Activated naive CD4-positive, alpha-beta T cell treated with anti-CD3 and anti-CD28 coated beads for 36 hours (primary cell): ENCODE data around the gene NAPSA. TPM values are rescaled to one million over a fixed set of nuclear protein-coding genes. Genes with fewer than 3 reads are reported as not detected.
"Not testable (repeated sequence)": the region's sequence is repeated elsewhere in the genome, so short reads cannot be mapped to it uniquely, and the experiment has no call there.

Source experiments
- CTCF ChIA-PET: fragments of 350-600 bp; sonication (Branson Sonifier 250); formaldehyde crosslinking; loops from one replicate; lab custom pipeline; 2021; ENCODE audit warnings: antibody characterized with exemption; lab: Charles Lee
- DNase-seq: peaks from one replicate; pipeline ENCODE4 v3.0.0-alpha.2; 2020
- H3K27ac Mint-ChIP-seq: one replicate; pipeline ENCODE4 v1.8.0; 2021; ENCODE audit warnings: mild to moderate bottlenecking, mixed read lengths
- H3K27me3 Mint-ChIP-seq: one replicate; pipeline ENCODE4 v1.8.0; 2021; ENCODE audit warnings: low read depth, mixed read lengths
- H3K36me3 Mint-ChIP-seq: one replicate; pipeline ENCODE4 v1.8.0; 2021; ENCODE audit warnings: low read depth, mixed read lengths
- H3K4me1 Mint-ChIP-seq: one replicate; pipeline ENCODE4 v1.8.0; 2021; ENCODE audit warnings: low read depth, mixed read lengths
- H3K4me3 Mint-ChIP-seq: one replicate; pipeline ENCODE4 v1.8.0; 2021; ENCODE audit warnings: mild to moderate bottlenecking, moderate library complexity, mixed read lengths
- H3K9me3 Mint-ChIP-seq: one replicate; pipeline ENCODE4 v1.8.0; 2021; ENCODE audit warnings: mixed read lengths
- intact Hi-C: fragments of 100-400 bp; cut with micrococcal nuclease; formaldehyde crosslinking; loops from one replicate; pipeline ENCODE4 v1.15.1; 2023
- total RNA-seq, 2 experiments: library from RNA; stranded (reverse); gene quantifications; one replicate each; pipeline ENCODE4 v1.2.3, GENCODE V29; 2021

NAPSA gene
- total RNA-seq, 2 experiments from 2014 or later = 40.2 to 41.0 TPM

- Mint-ChIP-seq H3K27me3 (peaks cover 41% of the 10 kb centered on the region), H3K4me3 (peak overlapping the region; percentile 73), H3K36me3 (peaks cover 8% of the 10 kb centered on the region), H3K9me3 (no peaks in the 10 kb centered on the region), H3K27ac (peak overlapping the region; percentile 43), H3K4me1 (peaks cover 63% of the 10 kb centered on the region)
- no peak for DNase-seq
- intact Hi-C loops = loop anchor here (1.0 to 10.0 kb wide), 2 partner anchors 44 to 392 kb away; partner anchors contain the start of genes CLEC11A and NR1H2
- CTCF ChIA-PET = interaction anchor here (0.5 to 1.7 kb wide), 3 partner anchors 16 to 128 kb away, joined by 3 to 10 read pairs (median 5); no protein-coding TSS in a partner anchor
Observed at GRCh38 chr19:50332244-50333038, 33.0 kb downstream of the NAPSA start.

GRCh38 chr19:50331994-50332243 lies 33.5 kb downstream of the NAPSA start:
- Mint-ChIP-seq H3K27me3 (peaks cover 47% of the 10 kb centered on the region), H3K36me3 (peaks cover 8% of the 10 kb centered on the region), H3K27ac (no peak overlapping the region)

GRCh38 chr19:50331221-50331993 lies 34.0 kb downstream of the NAPSA start:
- H3K36me3 Mint-ChIP-seq = peaks cover 8% of the 10 kb centered on the region
- intact Hi-C loops = loop anchor here (2.0 to 10.0 kb wide), 2 partner anchors 15 to 393 kb away; partner anchors contain the start of gene CLEC11A
- CTCF ChIA-PET = no interaction called here

More at GRCh38 chr19:50331994-50332243, 33.5 kb downstream of the NAPSA start:
- no peak for DNase-seq
- peaks cover 68% of the 10 kb centered on the region for H3K4me1 Mint-ChIP-seq
- intact Hi-C loops = loop anchor here (2.0 to 10.0 kb wide), 2 partner anchors 15 to 393 kb away; partner anchors contain the start of gene CLEC11A
- no peaks in the 10 kb centered on the region for H3K9me3 Mint-ChIP-seq
- CTCF ChIA-PET = no interaction called here
- peak overlapping the region; percentile 73 for H3K4me3 Mint-ChIP-seq

DNA sequence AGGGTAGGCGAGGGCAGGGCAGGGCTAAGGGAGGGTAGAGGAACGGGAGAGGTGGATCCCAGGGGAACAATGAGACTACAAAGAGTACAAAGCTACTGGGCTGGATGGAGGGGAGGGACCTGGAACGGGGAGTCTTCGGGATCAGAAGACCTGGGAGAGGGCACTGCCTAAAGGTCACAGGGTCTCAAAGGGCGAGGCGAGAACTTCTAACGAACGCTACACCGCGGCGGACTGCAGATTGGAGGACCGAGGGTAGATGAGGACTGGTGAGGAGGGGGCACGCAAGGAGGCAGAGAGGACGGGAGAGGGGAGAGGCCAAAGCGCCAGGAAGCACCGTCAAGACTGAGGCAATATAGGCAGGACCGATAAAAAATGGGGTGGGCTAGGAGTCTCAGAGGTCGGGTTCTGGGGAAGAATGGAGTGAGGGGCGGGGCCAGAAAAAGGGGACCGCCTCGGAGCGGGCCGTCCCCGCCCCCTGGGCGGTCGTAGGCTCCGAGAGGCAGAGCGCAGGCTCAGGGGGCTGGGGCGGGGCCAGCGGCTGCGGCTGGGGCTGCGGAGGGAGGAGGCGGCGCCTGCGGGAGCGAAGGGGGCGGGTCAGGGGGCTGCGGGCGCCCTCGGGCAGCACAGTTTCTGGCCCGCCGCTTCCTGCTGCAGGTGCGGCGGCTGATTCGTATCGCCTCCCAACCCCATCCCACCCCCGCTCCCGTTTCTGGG lies 34.9 kb downstream of the NAPSA start:
- Mint-ChIP-seq H3K27ac (peak overlapping the region; percentile 83), H3K27me3 (peaks cover 51% of the 10 kb centered on the region), H3K4me3 (peak overlapping the region; percentile 82), H3K36me3 (peaks cover 8% of the 10 kb centered on the region), H3K9me3 (no peaks in the 10 kb centered on the region), H3K4me1 (peaks cover 74% of the 10 kb centered on the region)
- peak; percentile 87 for DNase-seq
- CTCF ChIA-PET = interaction anchor here (0.6 kb wide), 1 partner anchor 130 kb away, joined by 3 read pairs; no protein-coding TSS in a partner anchor
- intact Hi-C loops = loop anchor here (2.0 to 10.0 kb wide), 2 partner anchors 16 to 394 kb away; partner anchors contain the start of gene CLEC11A

More at GRCh38 chr19:50331221-50331993, 34.0 kb downstream of the NAPSA start:
- Mint-ChIP-seq H3K27ac (peak overlapping the region; percentile 73), H3K4me3 (peak overlapping the region; percentile 73), H3K4me1 (peaks cover 73% of the 10 kb centered on the region), H3K9me3 (no peaks in the 10 kb centered on the region), H3K27me3 (peaks cover 52% of the 10 kb centered on the region)
- DNase-seq = peak; percentile 43

DNA sequence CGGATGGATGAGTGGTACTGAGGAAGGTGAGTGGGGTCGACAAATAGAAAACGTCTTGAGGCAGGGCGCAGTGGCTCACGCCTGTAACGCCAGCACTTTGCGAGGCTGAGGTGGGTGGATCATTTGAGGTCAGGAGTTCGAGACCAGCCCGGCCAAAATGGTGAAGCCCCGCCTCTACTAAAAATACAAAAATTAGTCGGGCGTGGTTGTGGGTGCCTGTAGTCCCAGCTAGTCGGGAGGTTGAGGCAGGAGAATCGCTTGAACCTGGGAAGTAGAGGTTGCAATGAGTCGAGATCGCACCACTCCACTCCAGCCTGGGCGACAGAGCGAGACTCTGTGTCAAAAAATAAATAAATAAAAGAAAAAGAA lies 35.5 kb downstream of the NAPSA start:
- Mint-ChIP-seq H3K27me3 (peaks cover 45% of the 10 kb centered on the region), H3K4me3 (peak overlapping the region; percentile 82), H3K27ac (peak overlapping the region; percentile 83), H3K4me1 (peaks cover 68% of the 10 kb centered on the region)
- H3K9me3 Mint-ChIP-seq, DNase-seq, H3K36me3 Mint-ChIP-seq: not testable (repeated sequence)
- CTCF ChIA-PET = interaction anchor here (0.6 to 1.9 kb wide), 2 partner anchors 17 to 130 kb away, joined by 3 to 6 read pairs; no protein-coding TSS in a partner anchor
- intact Hi-C loops = loop anchor here (1.0 to 10.0 kb wide), 5 partner anchors 17 to 395 kb away; partner anchors contain the start of genes CLEC11A, POLD1, VRK3 and ZNF473

DNA sequence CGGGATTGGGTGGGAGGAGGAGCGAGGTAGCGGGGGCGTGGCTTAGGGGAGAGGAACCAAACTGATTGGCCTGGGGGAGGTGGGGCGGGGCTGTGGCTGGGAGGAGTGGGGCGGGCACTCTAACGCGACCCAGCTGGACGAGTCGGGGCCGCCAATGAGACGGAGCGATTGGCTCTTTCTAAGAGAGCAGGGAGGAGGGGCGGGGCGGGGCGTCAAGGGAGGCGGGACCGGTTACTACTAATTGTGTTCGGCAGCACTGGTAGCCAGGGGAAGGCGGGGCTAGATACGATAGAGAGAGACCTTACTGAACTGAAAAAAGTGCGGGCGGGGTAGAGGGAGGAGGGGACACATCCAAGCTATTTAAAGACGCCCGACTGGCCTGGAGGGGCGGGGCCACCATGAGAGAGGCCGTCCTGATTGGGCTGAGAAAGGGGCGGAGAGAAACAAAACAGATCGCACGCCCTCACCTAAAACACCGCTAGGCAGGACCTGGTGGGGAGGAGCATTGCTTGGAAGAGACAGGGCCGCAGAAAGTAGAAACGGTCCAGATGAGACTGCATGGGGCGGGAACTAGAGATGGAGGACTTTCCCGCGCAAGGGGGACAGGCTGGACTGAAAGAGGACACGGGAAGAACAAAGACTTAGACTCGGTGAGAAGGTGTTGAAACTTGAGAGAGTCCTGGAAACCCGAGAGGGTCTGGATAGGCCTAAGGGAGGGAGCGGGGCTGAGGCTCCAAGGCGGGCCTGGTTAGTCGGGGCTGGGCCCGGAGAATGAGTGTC lies 36.1 kb downstream of the NAPSA start, which contains the start of gene KCNC3:
TSS of gene KCNC3 (minus strand) at position 232 of the 780 bp plus-strand sequence. CDS start 295 bp downstream, outside the sequence.
- CTCF ChIA-PET = interaction anchor here (0.8 to 1.9 kb wide), 2 partner anchors 18 to 35 kb away, joined by 3 to 6 read pairs; no protein-coding TSS in a partner anchor
- H3K27ac Mint-ChIP-seq = peak within 1 kb of the TSS; percentile 83
- intact Hi-C loops = loop anchor here (1.0 to 5.0 kb wide), 3 partner anchors 27 to 302 kb away; partner anchors contain the start of genes POLD1, VRK3 and ZNF473
- H3K4me3 Mint-ChIP-seq = peak within 1 kb of the TSS; percentile 82
- H3K9me3 Mint-ChIP-seq = no peaks in the 10 kb centered on the region
- DNase-seq = peak; percentile 98
- H3K27me3 Mint-ChIP-seq = peaks cover 45% of the 10 kb centered on the region
- peaks cover 8% of the 10 kb centered on the region for H3K36me3 Mint-ChIP-seq
- H3K4me1 Mint-ChIP-seq = peaks cover 65% of the 10 kb centered on the region

- H3K4me1 Mint-ChIP-seq = peaks cover 60% of the 10 kb centered on the region
- H3K27me3 Mint-ChIP-seq = peaks cover 45% of the 10 kb centered on the region
- intact Hi-C loops = loop anchor here (1.0 to 5.0 kb wide), 3 partner anchors 28 to 302 kb away; partner anchors contain the start of genes POLD1, VRK3 and ZNF473
Observed at GRCh38 chr19:50328873-50329145, 36.6 kb downstream of the NAPSA start.

GRCh38 chr19:50328224-50328872 lies 37.1 kb downstream of the NAPSA start:
- DNase-seq = no peak
- H3K36me3 Mint-ChIP-seq = peaks cover 8% of the 10 kb centered on the region
- CTCF ChIA-PET = interaction anchor here (1.0 to 1.9 kb wide), 3 partner anchors 11 to 93 kb away, joined by 3 to 6 read pairs (median 4); no protein-coding TSS in a partner anchor

More at GRCh38 chr19:50328873-50329145, 36.6 kb downstream of the NAPSA start:
- Mint-ChIP-seq H3K4me3 (peak overlapping the region; percentile 82), H3K9me3 (no peaks in the 10 kb centered on the region), H3K27ac (no peak overlapping the region), H3K36me3 (peaks cover 8% of the 10 kb centered on the region)
- CTCF ChIA-PET = interaction anchor here (0.8 to 1.9 kb wide), 3 partner anchors 10 to 36 kb away, joined by 3 to 6 read pairs (median 4); no protein-coding TSS in a partner anchor
- no peak for DNase-seq

DNA sequence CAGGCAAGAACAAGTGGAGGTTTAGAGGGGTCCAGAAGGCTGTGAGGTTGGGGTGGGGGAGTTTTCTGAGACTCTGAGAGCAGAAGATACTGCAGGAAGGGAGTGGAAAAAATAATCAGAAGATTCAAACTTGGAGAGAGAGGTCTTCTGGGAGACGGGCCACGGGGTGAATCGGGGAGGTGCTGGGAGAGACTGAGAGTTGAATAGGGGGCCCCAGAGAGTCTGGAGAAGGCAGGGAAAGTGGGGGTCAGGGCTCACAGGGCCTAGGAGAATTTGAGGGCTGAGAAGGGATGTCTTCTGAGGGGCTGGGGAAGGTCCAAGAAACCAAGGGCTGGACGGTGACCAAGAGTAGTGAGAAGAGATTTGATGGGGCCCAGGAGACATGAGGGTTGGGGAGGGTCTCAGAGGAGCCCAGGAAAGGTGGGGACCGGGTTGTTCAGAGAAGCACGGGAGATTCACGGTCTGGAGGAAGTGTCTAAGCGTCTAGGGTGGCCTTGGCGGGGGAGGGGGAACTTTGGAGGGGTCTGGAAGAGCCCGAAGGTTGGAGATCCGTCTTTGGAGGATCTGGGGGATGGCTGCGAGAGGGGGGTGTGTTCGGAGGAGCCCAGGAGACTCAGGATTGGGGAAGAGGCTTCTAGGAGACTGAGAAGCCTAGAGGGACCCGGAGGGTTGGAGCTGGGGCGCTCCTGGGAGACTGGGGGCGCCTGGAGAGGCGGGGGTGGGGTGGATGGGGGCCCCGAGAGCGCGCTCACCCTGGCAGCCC lies 37.8 kb downstream of the NAPSA start:
- peaks cover 51% of the 10 kb centered on the region for H3K4me1 Mint-ChIP-seq
- intact Hi-C loops = loop anchor here (2.0 to 5.0 kb wide), 2 partner anchors 29 to 300 kb away; partner anchors contain the start of genes VRK3 and ZNF473
- no peak for DNase-seq
- H3K27ac Mint-ChIP-seq = no peak overlapping the region
- H3K4me3 Mint-ChIP-seq = peak overlapping the region; percentile 66
- H3K36me3 Mint-ChIP-seq = peaks cover 8% of the 10 kb centered on the region
- H3K9me3 Mint-ChIP-seq = no peaks in the 10 kb centered on the region
- CTCF ChIA-PET = interaction anchor here (0.6 to 1.9 kb wide), 4 partner anchors 11 to 599 kb away, joined by 3 to 6 read pairs (median 4); no protein-coding TSS in a partner anchor
- peaks cover 43% of the 10 kb centered on the region for H3K27me3 Mint-ChIP-seq

More at GRCh38 chr19:50328224-50328872, 37.1 kb downstream of the NAPSA start:
- Mint-ChIP-seq H3K9me3 (no peaks in the 10 kb centered on the region), H3K27ac (no peak overlapping the region), H3K4me1 (peaks cover 55% of the 10 kb centered on the region), H3K27me3 (peaks cover 45% of the 10 kb centered on the region), H3K4me3 (peak overlapping the region; percentile 18)
- intact Hi-C loops = loop anchor here (2.0 to 5.0 kb wide), 2 partner anchors 28 to 301 kb away; partner anchors contain the start of genes VRK3 and ZNF473
